ENCODE results near the gene MZF1.

The MZF1 gene

GRCh38 chr19:58568453-58569130 lies 4.5 kb downstream of the MZF1 start:
- DNase-seq (ENCODE audit: low spot score): no peak
- TF ChIP-seq, protein P1, sequence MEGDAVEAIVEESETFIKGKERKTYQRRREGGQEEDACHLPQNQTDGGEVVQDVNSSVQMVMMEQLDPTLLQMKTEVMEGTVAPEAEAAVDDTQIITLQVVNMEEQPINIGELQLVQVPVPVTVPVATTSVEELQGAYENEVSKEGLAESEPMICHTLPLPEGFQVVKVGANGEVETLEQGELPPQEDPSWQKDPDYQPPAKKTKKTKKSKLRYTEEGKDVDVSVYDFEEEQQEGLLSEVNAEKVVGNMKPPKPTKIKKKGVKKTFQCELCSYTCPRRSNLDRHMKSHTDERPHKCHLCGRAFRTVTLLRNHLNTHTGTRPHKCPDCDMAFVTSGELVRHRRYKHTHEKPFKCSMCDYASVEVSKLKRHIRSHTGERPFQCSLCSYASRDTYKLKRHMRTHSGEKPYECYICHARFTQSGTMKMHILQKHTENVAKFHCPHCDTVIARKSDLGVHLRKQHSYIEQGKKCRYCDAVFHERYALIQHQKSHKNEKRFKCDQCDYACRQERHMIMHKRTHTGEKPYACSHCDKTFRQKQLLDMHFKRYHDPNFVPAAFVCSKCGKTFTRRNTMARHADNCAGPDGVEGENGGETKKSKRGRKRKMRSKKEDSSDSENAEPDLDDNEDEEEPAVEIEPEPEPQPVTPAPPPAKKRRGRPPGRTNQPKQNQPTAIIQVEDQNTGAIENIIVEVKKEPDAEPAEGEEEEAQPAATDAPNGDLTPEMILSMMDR (IDR thresholded peaks at IDR 0.05; ENCODE audit: extremely low read depth, insufficient read depth, missing control alignments): no peak
- in situ Hi-C loops (cut with MboI; ENCODE audit: low pct_unique_long_range_greater_than_20kb, low sequenced_read_pairs, unreplicated experiment): no loop called here

- TF ChIP-seq, protein P1 (IDR thresholded peaks at IDR 0.05; ENCODE audit: extremely low read depth, insufficient read depth, missing control alignments): no peak
- in situ Hi-C loops (cut with MboI; ENCODE audit: low pct_unique_long_range_greater_than_20kb, low sequenced_read_pairs, unreplicated experiment): no loop called here
- no peak for DNase-seq (ENCODE audit: low spot score)
These were observed 6.1 kb downstream of the MZF1 start for GRCh38 chr19:58566989-58567388.

DNA sequence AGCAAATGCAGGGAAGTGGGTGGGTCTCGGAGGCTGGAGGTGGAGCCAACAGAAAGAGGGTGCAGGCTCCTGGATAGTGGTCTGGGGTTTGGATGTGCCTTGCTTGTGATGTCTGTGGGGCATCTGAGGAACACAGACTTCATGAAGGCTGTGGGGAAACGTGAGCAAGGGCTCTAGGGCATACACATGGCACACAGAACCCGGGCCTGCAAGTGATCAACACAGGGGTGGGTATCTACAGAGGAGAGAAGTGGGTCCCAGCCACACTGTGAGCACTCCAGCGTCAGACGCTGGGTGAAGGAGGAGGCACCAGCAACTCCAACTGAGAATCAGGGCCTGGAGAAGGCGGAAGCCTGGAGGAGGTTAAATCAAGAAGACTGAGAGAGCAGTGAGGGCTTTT lies 9.3 kb downstream of the MZF1 start:
- TF ChIP-seq, protein P1 (IDR thresholded peaks at IDR 0.05; ENCODE audit: extremely low read depth, insufficient read depth, missing control alignments): no peak
- no peak for DNase-seq (ENCODE audit: low spot score)
- in situ Hi-C loops (cut with MboI; ENCODE audit: low pct_unique_long_range_greater_than_20kb, low sequenced_read_pairs, unreplicated experiment): no loop called here

DNA sequence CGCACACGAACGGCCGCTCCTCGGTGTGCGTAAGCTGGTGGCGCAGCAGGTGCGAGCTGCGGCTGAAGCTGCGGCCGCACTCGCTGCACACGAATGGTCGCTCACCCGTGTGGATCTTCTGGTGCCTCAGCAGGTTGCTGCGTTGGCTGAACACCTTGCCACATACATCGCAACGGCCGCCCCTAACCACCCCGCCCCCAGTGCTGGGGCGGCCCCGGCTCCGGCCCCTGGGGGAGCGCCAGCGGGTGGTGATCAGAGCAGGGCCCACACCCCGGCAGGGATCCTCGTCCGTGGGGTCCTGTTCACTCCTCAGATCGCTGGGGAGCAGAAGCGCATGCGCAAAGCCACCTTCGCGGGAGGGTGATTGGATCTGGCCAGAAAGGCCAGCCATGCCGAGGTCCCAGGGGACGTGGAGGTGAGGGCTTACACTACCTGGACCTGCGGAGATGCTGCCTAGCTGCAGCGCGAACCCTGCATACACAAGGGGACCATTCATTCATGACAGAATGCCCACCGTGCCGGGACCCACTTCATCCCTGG lies 10.0 kb downstream of the MZF1 start:
- TF ChIP-seq, protein P1 (IDR thresholded peaks at IDR 0.05; ENCODE audit: extremely low read depth, insufficient read depth, missing control alignments): no peak
- DNase-seq (ENCODE audit: low spot score): peak; percentile 70
- in situ Hi-C loops (cut with MboI; ENCODE audit: low pct_unique_long_range_greater_than_20kb, low sequenced_read_pairs, unreplicated experiment): no loop called here

DNA sequence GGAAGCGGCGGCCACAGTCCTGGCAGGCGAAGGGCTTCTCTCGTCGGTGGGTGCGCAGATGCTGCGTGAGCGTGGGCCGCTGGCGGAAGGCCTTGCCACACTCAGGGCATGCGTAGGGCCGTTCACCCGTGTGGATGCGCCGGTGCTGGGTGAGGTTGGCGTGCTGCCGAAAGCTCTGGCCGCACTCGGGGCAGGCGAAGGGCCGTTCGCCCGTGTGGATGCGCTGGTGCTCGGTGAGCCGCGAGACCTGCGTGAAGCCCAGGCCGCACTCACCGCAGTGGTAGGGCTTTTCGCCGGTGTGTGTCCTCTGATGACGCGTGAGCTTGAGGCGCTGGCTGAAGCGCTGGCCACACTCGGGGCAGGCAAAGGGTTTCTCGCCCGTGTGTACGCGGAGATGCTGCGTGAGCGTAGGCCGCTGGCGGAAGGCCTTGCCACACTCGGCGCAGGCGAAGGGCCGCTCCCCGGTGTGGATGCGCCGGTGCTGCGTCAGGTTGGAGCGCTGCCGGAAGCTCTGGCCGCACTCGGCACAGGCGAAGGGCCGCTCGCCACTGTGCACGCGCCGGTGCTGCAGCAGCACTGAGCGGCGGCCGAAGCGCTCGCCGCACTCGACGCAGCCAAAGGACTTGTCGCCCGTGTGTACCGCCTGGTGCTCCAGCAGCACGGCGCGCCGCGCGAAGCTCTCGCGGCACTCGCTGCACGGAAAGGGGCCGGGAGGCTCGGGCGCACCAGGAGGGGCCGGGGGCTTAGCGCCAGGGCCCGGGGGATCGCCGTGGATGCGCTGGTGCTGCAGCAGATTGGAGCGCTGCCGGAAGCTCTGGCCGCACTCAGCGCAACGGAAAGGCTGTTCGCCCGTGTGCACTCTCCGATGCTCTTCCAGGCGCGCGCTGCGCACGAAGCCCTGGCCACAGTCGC lies 10.8 kb downstream of the MZF1 start:
- in situ Hi-C loops (cut with MboI; ENCODE audit: low pct_unique_long_range_greater_than_20kb, low sequenced_read_pairs, unreplicated experiment): no loop called here
- TF ChIP-seq, protein P1 (IDR thresholded peaks at IDR 0.05; ENCODE audit: extremely low read depth, insufficient read depth, missing control alignments): no peak
- peak; percentile 55 for DNase-seq (ENCODE audit: low spot score)

DNA sequence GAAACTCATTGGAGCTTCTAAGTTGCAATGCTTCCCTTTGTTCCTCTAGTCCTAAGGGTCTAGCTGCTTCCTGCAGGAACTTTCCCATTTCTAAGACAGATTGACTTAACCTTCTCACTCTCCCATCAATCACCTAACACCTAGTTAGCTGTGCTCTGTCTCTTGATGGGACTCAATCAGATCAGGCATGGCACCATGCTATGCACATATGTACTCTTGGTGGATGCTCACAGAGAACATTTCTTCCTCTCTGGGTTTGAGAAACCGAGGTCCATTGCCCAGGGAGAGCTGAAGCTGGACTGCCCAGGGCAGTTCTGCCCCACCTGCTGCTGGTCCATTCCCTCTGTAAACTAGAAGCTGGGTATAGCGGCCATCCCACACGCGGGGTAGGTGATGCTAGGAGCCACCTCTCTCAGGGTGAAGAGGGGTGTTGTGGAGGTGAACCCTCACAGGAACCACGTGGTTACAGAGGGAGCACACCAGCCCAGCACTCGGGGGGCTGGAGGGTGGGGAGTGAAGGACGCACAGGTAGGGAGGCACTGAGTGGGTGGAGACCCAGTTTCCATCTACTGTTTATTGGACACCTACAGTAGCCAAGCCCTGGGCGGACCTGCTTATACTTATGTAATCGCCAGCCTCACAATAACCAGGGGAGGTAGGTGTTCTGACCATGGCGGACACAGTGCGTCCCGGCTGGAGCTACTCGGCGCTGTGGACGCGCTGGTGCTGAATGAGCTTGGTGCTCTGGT lies 11.6 kb downstream of the MZF1 start:
- in situ Hi-C loops (cut with MboI; ENCODE audit: low pct_unique_long_range_greater_than_20kb, low sequenced_read_pairs, unreplicated experiment): no loop called here
- DNase-seq (ENCODE audit: low spot score): no peak
- TF ChIP-seq, protein P1 (IDR thresholded peaks at IDR 0.05; ENCODE audit: extremely low read depth, insufficient read depth, missing control alignments): no peak
